Measurements from ENCODE around the gene FRMD3.
"Not testable (repeated sequence)": the region's sequence is repeated elsewhere in the genome, so short reads cannot be mapped to it uniquely, and the experiment has no call there.

Gene FRMD3

GRCh38 chr9:83521011-83521410 lies 17.2 kb downstream of the FRMD3 start:
- H3K4me3 ChIP-seq (ENCODE audit: low read depth, low read length): no peak overlapping the region
- H3K9me3 ChIP-seq (ENCODE audit: control insufficient read depth, insufficient read depth, low read length): no peaks in the 10 kb centered on the region
- H3K27me3 ChIP-seq (ENCODE audit: control insufficient read depth, insufficient read depth, low read length): no peaks in the 10 kb centered on the region
- no peaks in the 10 kb centered on the region for H3K36me3 ChIP-seq (ENCODE audit: control insufficient read depth, insufficient read depth, low read length)
- H3K9ac ChIP-seq (ENCODE audit: low read depth, low read length): no peak overlapping the region
- H3K4me1 ChIP-seq (ENCODE audit: control insufficient read depth, insufficient read depth, low read length): no peaks in the 10 kb centered on the region

- Histone ChIP-seq H3K4me3 (ENCODE audit: low read depth, low read length) (no peak overlapping the region), H3K4me1 (ENCODE audit: control insufficient read depth, insufficient read depth, low read length) (no peaks in the 10 kb centered on the region), H3K36me3 (ENCODE audit: control insufficient read depth, insufficient read depth, low read length) (no peaks in the 10 kb centered on the region), H3K27me3 (ENCODE audit: control insufficient read depth, insufficient read depth, low read length) (no peaks in the 10 kb centered on the region), H3K9ac (ENCODE audit: low read depth, low read length) (no peak overlapping the region), H3K9me3 (ENCODE audit: control insufficient read depth, insufficient read depth, low read length) (no peaks in the 10 kb centered on the region)
Observed at GRCh38 chr9:83520292-83520691, 17.9 kb downstream of the FRMD3 start.

- H3K9me3 ChIP-seq (ENCODE audit: control insufficient read depth, insufficient read depth, low read length); H3K4me3 ChIP-seq (ENCODE audit: low read depth, low read length); H3K4me1 ChIP-seq (ENCODE audit: control insufficient read depth, insufficient read depth, low read length); H3K27me3 ChIP-seq (ENCODE audit: control insufficient read depth, insufficient read depth, low read length); H3K9ac ChIP-seq (ENCODE audit: low read depth, low read length); H3K36me3 ChIP-seq (ENCODE audit: control insufficient read depth, insufficient read depth, low read length): not testable (repeated sequence)
Observed at GRCh38 chr9:83517980-83518379, 20.2 kb downstream of the FRMD3 start.

- H3K4me3 ChIP-seq (ENCODE audit: low read depth, low read length): no peak overlapping the region
- H3K9me3 ChIP-seq (ENCODE audit: control insufficient read depth, insufficient read depth, low read length): no peaks in the 10 kb centered on the region
- H3K4me1 ChIP-seq (ENCODE audit: control insufficient read depth, insufficient read depth, low read length): no peaks in the 10 kb centered on the region
- H3K27me3 ChIP-seq (ENCODE audit: control insufficient read depth, insufficient read depth, low read length): no peaks in the 10 kb centered on the region
- no peaks in the 10 kb centered on the region for H3K36me3 ChIP-seq (ENCODE audit: control insufficient read depth, insufficient read depth, low read length)
- H3K9ac ChIP-seq (ENCODE audit: low read depth, low read length): no peak overlapping the region
Observed at GRCh38 chr9:83514767-83515166, 23.4 kb downstream of the FRMD3 start.

GRCh38 chr9:83512621-83513020 lies 25.6 kb downstream of the FRMD3 start:
- Histone ChIP-seq H3K36me3 (ENCODE audit: control insufficient read depth, insufficient read depth, low read length) (no peaks in the 10 kb centered on the region), H3K27me3 (ENCODE audit: control insufficient read depth, insufficient read depth, low read length) (no peaks in the 10 kb centered on the region), H3K4me1 (ENCODE audit: control insufficient read depth, insufficient read depth, low read length) (no peaks in the 10 kb centered on the region), H3K4me3 (ENCODE audit: low read depth, low read length) (no peak overlapping the region), H3K9me3 (ENCODE audit: control insufficient read depth, insufficient read depth, low read length) (no peaks in the 10 kb centered on the region), H3K9ac (ENCODE audit: low read depth, low read length) (no peak overlapping the region)

GRCh38 chr9:83511051-83511450 lies 27.1 kb downstream of the FRMD3 start:
- no peak overlapping the region for H3K4me3 ChIP-seq (ENCODE audit: low read depth, low read length)
- no peaks in the 10 kb centered on the region for H3K27me3 ChIP-seq (ENCODE audit: control insufficient read depth, insufficient read depth, low read length)
- no peaks in the 10 kb centered on the region for H3K4me1 ChIP-seq (ENCODE audit: control insufficient read depth, insufficient read depth, low read length)
- H3K9ac ChIP-seq (ENCODE audit: low read depth, low read length): no peak overlapping the region
- H3K9me3 ChIP-seq (ENCODE audit: control insufficient read depth, insufficient read depth, low read length): no peaks in the 10 kb centered on the region
- H3K36me3 ChIP-seq (ENCODE audit: control insufficient read depth, insufficient read depth, low read length): no peaks in the 10 kb centered on the region

GRCh38 chr9:83509402-83509801 lies 28.8 kb downstream of the FRMD3 start:
- Histone ChIP-seq H3K9ac (ENCODE audit: low read depth, low read length) (no peak overlapping the region), H3K4me1 (ENCODE audit: control insufficient read depth, insufficient read depth, low read length) (no peaks in the 10 kb centered on the region), H3K9me3 (ENCODE audit: control insufficient read depth, insufficient read depth, low read length) (no peaks in the 10 kb centered on the region), H3K36me3 (ENCODE audit: control insufficient read depth, insufficient read depth, low read length) (no peaks in the 10 kb centered on the region), H3K4me3 (ENCODE audit: low read depth, low read length) (no peak overlapping the region), H3K27me3 (ENCODE audit: control insufficient read depth, insufficient read depth, low read length) (no peaks in the 10 kb centered on the region)

- H3K9me3 ChIP-seq (ENCODE audit: control insufficient read depth, insufficient read depth, low read length): no peaks in the 10 kb centered on the region
- H3K27me3 ChIP-seq (ENCODE audit: control insufficient read depth, insufficient read depth, low read length): no peaks in the 10 kb centered on the region
- no peaks in the 10 kb centered on the region for H3K4me1 ChIP-seq (ENCODE audit: control insufficient read depth, insufficient read depth, low read length)
- no peak overlapping the region for H3K9ac ChIP-seq (ENCODE audit: low read depth, low read length)
- no peaks in the 10 kb centered on the region for H3K36me3 ChIP-seq (ENCODE audit: control insufficient read depth, insufficient read depth, low read length)
- H3K4me3 ChIP-seq (ENCODE audit: low read depth, low read length): no peak overlapping the region
Observed at GRCh38 chr9:83508067-83508466, 30.1 kb downstream of the FRMD3 start.

- Histone ChIP-seq H3K9ac (ENCODE audit: low read depth, low read length) (no peak overlapping the region), H3K36me3 (ENCODE audit: control insufficient read depth, insufficient read depth, low read length) (no peaks in the 10 kb centered on the region), H3K27me3 (ENCODE audit: control insufficient read depth, insufficient read depth, low read length) (no peaks in the 10 kb centered on the region), H3K4me1 (ENCODE audit: control insufficient read depth, insufficient read depth, low read length) (no peaks in the 10 kb centered on the region), H3K4me3 (ENCODE audit: low read depth, low read length) (no peak overlapping the region), H3K9me3 (ENCODE audit: control insufficient read depth, insufficient read depth, low read length) (no peaks in the 10 kb centered on the region)
Observed at GRCh38 chr9:83505282-83505681, 32.9 kb downstream of the FRMD3 start.

GRCh38 chr9:83503866-83504265 lies 34.3 kb downstream of the FRMD3 start:
- no peaks in the 10 kb centered on the region for H3K27me3 ChIP-seq (ENCODE audit: control insufficient read depth, insufficient read depth, low read length)
- no peak overlapping the region for H3K4me3 ChIP-seq (ENCODE audit: low read depth, low read length)
- no peaks in the 10 kb centered on the region for H3K9me3 ChIP-seq (ENCODE audit: control insufficient read depth, insufficient read depth, low read length)
- H3K36me3 ChIP-seq (ENCODE audit: control insufficient read depth, insufficient read depth, low read length): no peaks in the 10 kb centered on the region
- H3K4me1 ChIP-seq (ENCODE audit: control insufficient read depth, insufficient read depth, low read length): no peaks in the 10 kb centered on the region
- no peak overlapping the region for H3K9ac ChIP-seq (ENCODE audit: low read depth, low read length)

GRCh38 chr9:83501565-83501964 lies 36.6 kb downstream of the FRMD3 start:
- H3K9ac ChIP-seq (ENCODE audit: low read depth, low read length): no peak overlapping the region
- H3K4me3 ChIP-seq (ENCODE audit: low read depth, low read length): no peak overlapping the region
- no peaks in the 10 kb centered on the region for H3K27me3 ChIP-seq (ENCODE audit: control insufficient read depth, insufficient read depth, low read length)
- no peaks in the 10 kb centered on the region for H3K9me3 ChIP-seq (ENCODE audit: control insufficient read depth, insufficient read depth, low read length)
- H3K4me1 ChIP-seq (ENCODE audit: control insufficient read depth, insufficient read depth, low read length): no peaks in the 10 kb centered on the region
- no peaks in the 10 kb centered on the region for H3K36me3 ChIP-seq (ENCODE audit: control insufficient read depth, insufficient read depth, low read length)

- Histone ChIP-seq H3K9ac (ENCODE audit: low read depth, low read length) (no peak overlapping the region), H3K36me3 (ENCODE audit: control insufficient read depth, insufficient read depth, low read length) (no peaks in the 10 kb centered on the region), H3K4me3 (ENCODE audit: low read depth, low read length) (no peak overlapping the region), H3K27me3 (ENCODE audit: control insufficient read depth, insufficient read depth, low read length) (no peaks in the 10 kb centered on the region), H3K9me3 (ENCODE audit: control insufficient read depth, insufficient read depth, low read length) (no peaks in the 10 kb centered on the region), H3K4me1 (ENCODE audit: control insufficient read depth, insufficient read depth, low read length) (no peaks in the 10 kb centered on the region)
Observed at GRCh38 chr9:83497441-83497840, 40.8 kb downstream of the FRMD3 start.

GRCh38 chr9:83491995-83492394 lies 46.2 kb downstream of the FRMD3 start:
- H3K9me3 ChIP-seq (ENCODE audit: control insufficient read depth, insufficient read depth, low read length): no peaks in the 10 kb centered on the region
- no peaks in the 10 kb centered on the region for H3K36me3 ChIP-seq (ENCODE audit: control insufficient read depth, insufficient read depth, low read length)
- H3K4me3 ChIP-seq (ENCODE audit: low read depth, low read length): no peak overlapping the region
- H3K27me3 ChIP-seq (ENCODE audit: control insufficient read depth, insufficient read depth, low read length): no peaks in the 10 kb centered on the region
- H3K9ac ChIP-seq (ENCODE audit: low read depth, low read length): no peak overlapping the region
- no peaks in the 10 kb centered on the region for H3K4me1 ChIP-seq (ENCODE audit: control insufficient read depth, insufficient read depth, low read length)
